Endothelial cell of umbilical vein (primary cell): ENCODE data around the gene TANGO6. TPM values are rescaled to one million over a fixed set of nuclear protein-coding genes. Genes with fewer than 3 reads are reported as not detected.

Experiments used
- BruUV-seq: library from RNA; stranded (reverse); fragments of 400-500 nt; replicated peaks from 2 replicates; lab custom pipeline; 2021; lab: Mats Ljungman, UMichigan
- CTCF ChIA-PET: fragments of 300-600, 350-600 bp; sonication (Branson Sonifier 250); formaldehyde crosslinking; loops from one replicate; lab custom pipeline; 2021; ENCODE audit warnings: antibody characterized with exemption, inconsistent platforms; lab: Charles Lee
- POLR2A ChIA-PET: fragments of 300-600, 350-600 bp; sonication (Branson Sonifier 250); formaldehyde crosslinking; loops from one replicate; lab custom pipeline; 2021; ENCODE audit warnings: antibody characterized with exemption, inconsistent platforms; lab: Charles Lee
- DNase-seq: peaks from one replicate; pipeline ENCODE4 v3.0.0-alpha.2; 2011; ENCODE audit warnings: low read depth, low spot score
- FAIRE-seq: peaks from 2 replicates; lab custom pipeline; 2011; peaks lifted over from hg19 to GRCh38; lab: Jason Lieb, UNC
- H2AFZ ChIP-seq: 2 replicates; pipeline ENCODE4 v1.6.0; 2012; ENCODE audit warnings: low read depth, low read length, control low read depth, inconsistent platforms
- H3K27ac ChIP-seq: 2 replicates; pipeline ENCODE4 v1.5.1; 2011; ENCODE audit warnings: low read depth, mild to moderate bottlenecking, control low read depth, low read length, moderate library complexity; ENCODE audit not compliant: insufficient read depth
- H3K27me3 ChIP-seq, 2 experiments: 2 replicates each; pipeline versions ENCODE4 v1.6.0 to v1.6.1; 2011; ENCODE audit warnings: low read length in 2 of 2, mixed read lengths in 1 of 2; ENCODE audit not compliant: control insufficient read depth in 2 of 2, insufficient read depth in 2 of 2
- H3K36me3 ChIP-seq, 2 experiments: 2 replicates in 1 of 2; 3 replicates in 1 of 2; pipeline ENCODE4 v1.5.1; 2011; ENCODE audit warnings: low read length in 2 of 2, mild to moderate bottlenecking in 1 of 2, moderate library complexity in 1 of 2; ENCODE audit not compliant: control insufficient read depth in 2 of 2, insufficient read depth in 2 of 2; ENCODE audit errors: extremely low read depth in 1 of 2
- H3K4me1 ChIP-seq: 3 replicates; pipeline ENCODE4 v1.5.1; 2011; ENCODE audit warnings: mild to moderate bottlenecking, low read length; ENCODE audit not compliant: control insufficient read depth, insufficient read depth; ENCODE audit errors: extremely low read depth
- H3K4me2 ChIP-seq: 2 replicates; pipeline ENCODE4 v1.6.1; 2011; ENCODE audit warnings: low read length, control low read depth, mixed read lengths; ENCODE audit not compliant: insufficient read depth
- H3K4me3 ChIP-seq, 3 experiments: fragments of 200-600 bp in 1 of 3; sonication (generic), shearing (Covaris generic) in 1 of 3; replicated peaks in 1 of 3; 2 replicates each; pipeline ENCODE4 v1.5.1; 2011 to 2016; ENCODE audit warnings: control low read depth in 3 of 3, low read length in 3 of 3, mild to moderate bottlenecking in 2 of 3, inconsistent platforms in 1 of 3, low read depth in 1 of 3, moderate library complexity in 1 of 3; ENCODE audit not compliant: insufficient read depth in 1 of 3
- H3K79me2 ChIP-seq: 2 replicates; pipeline ENCODE4 v1.6.0; 2012; ENCODE audit warnings: low read length, inconsistent platforms; ENCODE audit not compliant: control insufficient read depth, insufficient read depth
- H3K9ac ChIP-seq: replicated peaks from 2 replicates; pipeline ENCODE3; 2011; ENCODE audit warnings: low read length, control low read depth; ENCODE audit not compliant: insufficient read depth; ENCODE audit errors: extremely low read depth
- H3K9me1 ChIP-seq: replicated peaks from 3 replicates; pipeline ENCODE4 v1.6.0; 2011; ENCODE audit warnings: mild to moderate bottlenecking, low read length; ENCODE audit not compliant: control insufficient read depth, insufficient read depth; ENCODE audit errors: extremely low read depth
- H3K9me3 ChIP-seq: replicated peaks from 2 replicates; pipeline ENCODE4 v1.5.1; 2012; ENCODE audit warnings: low read length, inconsistent platforms; ENCODE audit not compliant: control insufficient read depth, insufficient read depth
- H4K20me1 ChIP-seq: replicated peaks from 2 replicates; pipeline ENCODE3; 2011; ENCODE audit warnings: mild to moderate bottlenecking, low read length; ENCODE audit not compliant: control insufficient read depth, insufficient read depth; ENCODE audit errors: extremely low read depth
- CTCF ChIP-seq, 2 donors: IDR thresholded peaks; 1 replicate in 1 of 2; 2 replicates in 1 of 2; pipeline ENCODE4 v1.5.1; 2011; ENCODE audit warnings: low read length in 2 of 2, mild to moderate bottlenecking in 2 of 2, moderate library complexity in 2 of 2, control low read depth in 1 of 2, inconsistent platforms in 1 of 2, low read depth in 1 of 2; ENCODE audit not compliant: insufficient read depth in 1 of 2; ENCODE audit errors: extremely low read depth in 1 of 2
- EZH2 ChIP-seq: IDR thresholded peaks from 2 replicates; pipeline ENCODE4 v1.6.1; 2012; ENCODE audit warnings: borderline replicate concordance, low read depth, mild to moderate bottlenecking, moderate library complexity, low read length, inconsistent platforms; ENCODE audit not compliant: severe bottlenecking
- FOS ChIP-seq: IDR thresholded peaks from 2 replicates; pipeline ENCODE4 v1.6.1; 2011; ENCODE audit warnings: mild to moderate bottlenecking, low read length, moderate library complexity, borderline replicate concordance; ENCODE audit not compliant: insufficient read depth
- GATA2 ChIP-seq: IDR thresholded peaks from 2 replicates; pipeline ENCODE4 v1.7.0; 2011; ENCODE audit warnings: low read depth, mild to moderate bottlenecking, moderate library complexity, mixed read lengths, low read length; ENCODE audit not compliant: insufficient read length, insufficient read depth
- JUN ChIP-seq: IDR thresholded peaks from 2 replicates; pipeline ENCODE4 v1.6.1; 2011; ENCODE audit warnings: borderline replicate concordance, low read depth; ENCODE audit not compliant: insufficient read length, insufficient read depth
- MAX ChIP-seq: IDR thresholded peaks from 2 replicates; pipeline ENCODE4 v1.6.1; 2011; ENCODE audit not compliant: insufficient read depth, insufficient read length
- MYC ChIP-seq: IDR thresholded peaks from one replicate; pipeline ENCODE4 v1.6.1; 2011; ENCODE audit warnings: mild to moderate bottlenecking, low read depth, low read length
- POLR2A ChIP-seq: IDR thresholded peaks from 2 replicates; pipeline ENCODE4 v1.6.1; 2012; ENCODE audit warnings: low read depth, mild to moderate bottlenecking, control low read depth, low read length
- POLR2AphosphoS5 ChIP-seq: IDR thresholded peaks from 2 replicates; pipeline ENCODE4 v1.6.1; 2012; ENCODE audit warnings: low read depth, mild to moderate bottlenecking, control low read depth, low read length, moderate library complexity; ENCODE audit not compliant: insufficient read depth
- dilution Hi-C: fragments of 300-500 bp; cut with MboI; formaldehyde crosslinking; loops from one replicate; pipeline ENCODE4 v1.15.0; 2019; ENCODE audit warnings: low sequenced_read_pairs; ENCODE audit not compliant: extremely low pct_ligation_motif_present
- intact Hi-C: fragments of 100-400 bp; cut with micrococcal nuclease; formaldehyde crosslinking; loops from one replicate; pipeline ENCODE4 v1.10.0; 2022
- polyA plus RNA-seq, 4 experiments: library from polyadenylated mRNA; depleted of rRNA in 3 of 4; stranded (reverse) in 3 of 4; unstranded in 1 of 4; fragments of >200 nt; gene quantifications; 2 replicates each; pipeline versions ENCODE4 v1.2.1 to v1.2.3, GENCODE V29; 2011 to 2012; ENCODE audit warnings: missing spikeins in 1 of 4
- total RNA-seq: library from RNA; stranded (reverse); gene quantifications from 2 replicates; pipeline ENCODE4 v1.2.3, GENCODE V29; 2021

Gene TANGO6
- total and polyA plus RNA-seq, 2 donors (not counting 3 experiments of a cell fraction or from before 2014, with no cell fraction given), result 6.7 to 21.2 TPM

- Histone ChIP-seq H3K4me1 (no peaks in the 10 kb centered on the region), H3K4me2 (no peak overlapping the region), H3K9me3 (no peaks in the 10 kb centered on the region), H3K4me3 (no peak overlapping the region), H3K27ac (no peak overlapping the region), H4K20me1 (no peaks in the 10 kb centered on the region), H3K27me3 (no peaks in the 10 kb centered on the region), H2AFZ (no peak overlapping the region), H3K36me3 (no peaks in the 10 kb centered on the region), H3K9me1 (no peaks in the 10 kb centered on the region), H3K79me2 (no peaks in the 10 kb centered on the region), H3K9ac (no peak overlapping the region)
- DNase-seq (no peak), FAIRE-seq (no peak)
- TF ChIP-seq MAX, result no peak
- dilution Hi-C loops, result no loop called here
- ChIA-PET POLR2A (no interaction called here), CTCF (interaction anchor here (0.9 to 1.4 kb wide), 3 partner anchors 9 to 64 kb away, joined by 3 to 4 read pairs (median 3); no protein-coding TSS in a partner anchor)
- intact Hi-C loops, result no loop called here
- no TSS peak for BruUV-seq
Observed at GRCh38 chr16:69048328-69049120, 205.2 kb downstream of the TANGO6 start.

GRCh38 chr16:69049146-69049545 is 205.8 kb downstream of the TANGO6 start:
- ChIA-PET POLR2A (no interaction called here), CTCF (no interaction called here)
- Histone ChIP-seq H3K27ac (no peak overlapping the region), H4K20me1 (no peaks in the 10 kb centered on the region), H3K9me3 (no peaks in the 10 kb centered on the region), H3K9me1 (no peaks in the 10 kb centered on the region), H3K36me3 (no peaks in the 10 kb centered on the region), H3K9ac (no peak overlapping the region), H3K4me3 (no peak overlapping the region), H2AFZ (no peak overlapping the region), H3K4me1 (no peaks in the 10 kb centered on the region), H3K79me2 (no peaks in the 10 kb centered on the region), H3K27me3 (no peaks in the 10 kb centered on the region), H3K4me2 (no peak overlapping the region)
- dilution Hi-C loops, result no loop called here
- intact Hi-C loops, result no loop called here
- no peak for DNase-seq
- TF ChIP-seq POLR2A, result no peak
- TF ChIP-seq POLR2AphosphoS5, result no peak
- TF ChIP-seq GATA2, result no peak
- no peak for TF ChIP-seq EZH2
- no peak for TF ChIP-seq MAX
- TF ChIP-seq FOS, result no peak
- TF ChIP-seq CTCF (IDR thresholded peaks at IDR 0.05; ENCODE audit: extremely low read depth in 1 of 2, insufficient read depth in 1 of 2, low read depth in 1 of 2, low read length in 2 of 2), result no peak
- no peak for TF ChIP-seq JUN
- TF ChIP-seq MYC, result no peak
- BruUV-seq, result no TSS peak
- FAIRE-seq, result no peak
